CD14-positive monocyte (primary cell): Measurements from ENCODE around the gene TNFRSF25. TPM values are rescaled to one million over a fixed set of nuclear protein-coding genes. Genes with fewer than 3 reads are reported as not detected.
"Not testable (repeated sequence)": the region's sequence is repeated elsewhere in the genome, so short reads cannot be mapped to it uniquely, and the experiment has no call there.

Experiments used
- DNase-seq, 3 donors: peaks; one replicate each; pipeline ENCODE4 v3.0.0-alpha.2; 2011 to 2022
- H2AFZ ChIP-seq: 2 replicates; pipeline ENCODE4 v1.6.0; 2012; ENCODE audit warnings: mild to moderate bottlenecking, low read depth, low read length, inconsistent platforms; ENCODE audit not compliant: insufficient read depth, poor library complexity, severe bottlenecking
- H3K27ac ChIP-seq, 2 donors: 1 replicate in 1 of 2; 2 replicates in 1 of 2; pipeline ENCODE4 v1.5.1; 2012 to 2013; ENCODE audit warnings: low read length in 2 of 2, control low read depth in 1 of 2, inconsistent platforms in 1 of 2, low read depth in 1 of 2, mild to moderate bottlenecking in 1 of 2
- H3K27me3 ChIP-seq, 2 donors: one replicate each; pipeline versions ENCODE4 v1.6.0 to v1.6.1; 2011 to 2013; ENCODE audit warnings: low read length in 2 of 2; ENCODE audit not compliant: control insufficient read depth in 2 of 2, insufficient read depth in 2 of 2
- H3K36me3 ChIP-seq, 2 donors: replicated peaks in 1 of 2; 1 replicate in 1 of 2; 2 replicates in 1 of 2; pipeline versions ENCODE4 v1.5.1 to v1.6.1; 2012 to 2013; ENCODE audit warnings: low read length in 2 of 2, control low read depth in 1 of 2, inconsistent platforms in 1 of 2, mild to moderate bottlenecking in 1 of 2; ENCODE audit not compliant: insufficient read depth in 2 of 2, control insufficient read depth in 1 of 2
- H3K4me1 ChIP-seq, 2 donors: 1 replicate in 1 of 2; 2 replicates in 1 of 2; pipeline versions ENCODE4 v1.5.1 to v1.6.1; 2012 to 2013; ENCODE audit warnings: low read length in 2 of 2, control low read depth in 1 of 2, inconsistent platforms in 1 of 2, mild to moderate bottlenecking in 1 of 2, moderate library complexity in 1 of 2; ENCODE audit not compliant: insufficient read depth in 2 of 2, control insufficient read depth in 1 of 2
- H3K4me2 ChIP-seq: replicated peaks from 2 replicates; pipeline ENCODE3; 2012; ENCODE audit warnings: low read length, moderate library complexity, mild to moderate bottlenecking; ENCODE audit not compliant: poor library complexity, severe bottlenecking; ENCODE audit errors: extremely low read depth
- H3K4me3 ChIP-seq, 3 experiments: fragments of 200-600 bp in 1 of 3; sonication (generic) in 1 of 3; replicated peaks in 1 of 3; 1 replicate in 2 of 3; 2 replicates in 1 of 3; pipeline ENCODE4 v1.5.1; 2011 to 2013; ENCODE audit warnings: low read length in 3 of 3, mild to moderate bottlenecking in 3 of 3, control low read depth in 2 of 3, low read depth in 2 of 3, inconsistent platforms in 1 of 3, moderate library complexity in 1 of 3
- H3K79me2 ChIP-seq: 2 replicates; pipeline ENCODE4 v1.6.0; 2012; ENCODE audit warnings: mild to moderate bottlenecking, control low read depth, inconsistent platforms, low read length, moderate library complexity; ENCODE audit not compliant: insufficient read depth
- H3K9ac ChIP-seq: 2 replicates; pipeline ENCODE4 v1.6.0; 2017; ENCODE audit warnings: low read length, mild to moderate bottlenecking; ENCODE audit not compliant: insufficient read depth, poor library complexity, severe bottlenecking
- H3K9me3 ChIP-seq, 2 donors: replicated peaks in 1 of 2; 1 replicate in 1 of 2; 2 replicates in 1 of 2; pipeline versions ENCODE4 v1.5.1 to v1.6.1; 2012 to 2013; ENCODE audit warnings: low read length in 2 of 2, control low read depth in 1 of 2; ENCODE audit not compliant: control insufficient read depth in 1 of 2, insufficient read depth in 1 of 2
- H4K20me1 ChIP-seq: 2 replicates; pipeline ENCODE4 v1.6.0; 2012; ENCODE audit warnings: mild to moderate bottlenecking, low read length, control low read depth, moderate library complexity; ENCODE audit not compliant: insufficient read depth
- H3K27ac Mint-ChIP-seq, 7 donors: one replicate each; pipeline ENCODE4 v1.8.0; 2020; ENCODE audit warnings: mild to moderate bottlenecking in 7 of 7, mixed read lengths in 7 of 7, moderate library complexity in 6 of 7, inconsistent platforms in 2 of 7
- H3K27me3 Mint-ChIP-seq, 3 donors: one replicate each; pipeline ENCODE4 v1.8.0; 2021 to 2022; ENCODE audit warnings: low read depth in 3 of 3, mild to moderate bottlenecking in 3 of 3, mixed read lengths in 3 of 3, moderate library complexity in 3 of 3, inconsistent platforms in 1 of 3
- H3K36me3 Mint-ChIP-seq, 2 donors: one replicate each; pipeline ENCODE4 v1.8.0; 2020; ENCODE audit warnings: mixed read lengths in 2 of 2, inconsistent platforms in 1 of 2, mild to moderate bottlenecking in 1 of 2
- H3K4me1 Mint-ChIP-seq: one replicate; pipeline ENCODE4 v1.8.0; 2020; ENCODE audit warnings: mild to moderate bottlenecking, mixed read lengths
- H3K4me3 Mint-ChIP-seq, 2 donors: one replicate each; pipeline ENCODE4 v1.8.0; 2020; ENCODE audit warnings: mild to moderate bottlenecking in 2 of 2, mixed read lengths in 2 of 2, moderate library complexity in 1 of 2
- H3K9me3 Mint-ChIP-seq, 7 donors: one replicate each; pipeline ENCODE4 v1.8.0; 2020 to 2022; ENCODE audit warnings: mixed read lengths in 7 of 7, mild to moderate bottlenecking in 6 of 7, moderate library complexity in 6 of 7, inconsistent platforms in 2 of 7
- CTCF ChIP-seq: fragments of 200-600 bp; IDR thresholded peaks from one replicate; pipeline ENCODE4 v1.8.0; 2022; ENCODE audit warnings: antibody characterized with exemption, mild to moderate bottlenecking
- WGBS: methylation state at CpG from one replicate; pipeline ENCODE4 v1.1.5; 2013; ENCODE audit warnings: missing lambda C conversion rate; ENCODE audit not compliant: insufficient coverage; 5-methylcytosine and 5-hydroxymethylcytosine counted together
- intact Hi-C, 2 donors: fragments of 100-400 bp; cut with micrococcal nuclease; formaldehyde crosslinking; loops; one replicate each; pipeline versions ENCODE4 v1.15.0 to v1.15.1; 2023
- polyA plus RNA-seq, 3 donors: library from polyadenylated mRNA; depleted of rRNA in 1 of 3; unstranded in 2 of 3; stranded (reverse) in 1 of 3; fragments of 300-500 nt in 2 of 3; fragments of >200 nt in 1 of 3; fragmentation: Illumina TruSeq in 2 of 3; gene quantifications; 1 replicate in 2 of 3; 2 replicates in 1 of 3; pipeline ENCODE4 v1.2.3, GENCODE V29; 2012 to 2021

TNFRSF25 gene
- polyA plus RNA-seq, 3 donors: 0.33 to 3.0 (median 0.48) TPM

DNA sequence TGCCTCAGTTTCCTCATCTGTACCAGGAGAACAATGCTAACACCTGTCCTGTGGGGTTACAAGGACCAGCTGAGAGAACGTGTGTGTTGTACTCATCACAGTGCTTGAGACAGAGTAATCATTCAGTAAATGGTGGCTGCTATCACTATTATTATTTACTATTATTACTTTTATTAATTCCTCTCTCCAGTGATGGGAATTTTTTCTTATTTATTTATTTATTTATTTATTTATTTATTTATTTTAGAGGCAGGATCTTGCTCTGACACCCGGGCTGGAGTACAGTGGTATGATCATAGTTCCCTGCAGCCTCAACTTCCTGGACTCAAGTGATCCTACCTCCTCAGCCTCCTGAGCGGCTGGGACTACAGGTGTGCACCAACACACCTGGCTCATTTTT is 29.7 kb downstream of the TNFRSF25 start:
- H3K4me1 Mint-ChIP-seq, H3K27ac ChIP-seq, H3K27ac Mint-ChIP-seq, H3K4me2 ChIP-seq, intact Hi-C loops, H3K4me3 ChIP-seq, H2AFZ ChIP-seq, DNase-seq, H3K4me3 Mint-ChIP-seq, H3K9ac ChIP-seq, H3K36me3 ChIP-seq, H3K36me3 Mint-ChIP-seq, H3K4me1 ChIP-seq, H3K9me3 Mint-ChIP-seq, H4K20me1 ChIP-seq, H3K9me3 ChIP-seq, H3K79me2 ChIP-seq: not testable (repeated sequence)
- H3K27me3 ChIP-seq: peaks cover 6 to 20% of the 10 kb centered on the region in 2 donors
- peaks cover 21 to 46% (median 22%) of the 10 kb centered on the region in 3 donors for H3K27me3 Mint-ChIP-seq
- no CpG with 5 or more reads among the region's 3 CpGs for WGBS

- no peak overlapping the region for H3K27ac ChIP-seq
- no peak overlapping the region for H3K4me2 ChIP-seq
- H3K79me2 ChIP-seq: no peaks in the 10 kb centered on the region
- no peak overlapping the region for H3K9ac ChIP-seq
- 100% methylated on average over 1 of the region's 3 CpGs for WGBS
- H3K9me3 Mint-ChIP-seq: peaks cover 0 to 5% (median 0%) of the 10 kb centered on the region in 7 donors
- H3K4me1 Mint-ChIP-seq: peaks cover 3% of the 10 kb centered on the region
- peaks cover 21 to 46% (median 21%) of the 10 kb centered on the region in 3 donors for H3K27me3 Mint-ChIP-seq
- no peaks in the 10 kb centered on the region for H3K9me3 ChIP-seq
- no peaks in the 10 kb centered on the region for H3K36me3 Mint-ChIP-seq
- no peak for TF ChIP-seq CTCF
- peaks cover 0 to 4% of the 10 kb centered on the region in 2 donors for H3K4me1 ChIP-seq
- DNase-seq: no peak
- no peak overlapping the region for H3K4me3 Mint-ChIP-seq
- intact Hi-C loops: no loop called here
- H4K20me1 ChIP-seq: no peaks in the 10 kb centered on the region
- no peaks in the 10 kb centered on the region for H3K36me3 ChIP-seq
- H3K4me3 ChIP-seq: no peak overlapping the region
- peaks cover 2 to 15% of the 10 kb centered on the region in 2 donors for H3K27me3 ChIP-seq
- H2AFZ ChIP-seq: no peak overlapping the region
- H3K27ac Mint-ChIP-seq: no peak overlapping the region
Measured at GRCh38 chr1:6435547-6435946, 30.4 kb downstream of the TNFRSF25 start.
